ENCODE results near the gene CENPL.
"Not testable (repeated sequence)": the region's sequence is repeated elsewhere in the genome, so short reads cannot be mapped to it uniquely, and the experiment has no call there.

CENPL gene

DNA sequence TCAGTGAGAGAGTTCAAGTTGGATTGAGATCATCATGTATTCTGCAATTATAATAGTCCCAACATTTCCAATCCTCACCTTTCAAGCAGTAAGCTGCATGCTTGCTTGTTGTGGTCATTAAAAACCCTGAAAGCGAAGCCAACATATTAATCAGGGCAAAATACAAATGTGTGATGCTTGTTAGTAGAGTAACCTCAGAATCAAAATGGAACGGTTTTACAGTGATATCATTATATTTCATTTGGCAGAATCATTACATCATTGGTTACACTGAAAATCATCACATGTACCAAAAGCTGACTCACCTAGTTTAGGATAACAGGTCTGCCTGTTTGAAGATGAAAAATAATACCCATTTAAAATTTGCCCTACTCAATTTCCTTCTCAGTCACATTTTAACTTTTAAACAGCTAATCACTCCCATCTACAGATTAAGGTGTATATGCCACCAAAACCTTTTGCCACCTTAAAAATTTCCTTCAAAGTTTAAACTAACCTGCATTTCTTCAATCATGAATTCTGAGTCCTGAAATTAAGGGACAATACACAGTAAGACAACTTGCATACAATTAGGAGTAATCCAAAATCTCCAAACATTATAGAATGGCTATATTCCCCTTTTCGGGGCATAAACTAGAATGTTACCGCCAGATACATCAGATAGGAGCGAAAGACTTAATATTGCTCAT, 39.6 kb upstream of the CENPL start:
- CTCF ChIA-PET = no interaction called here
- POLR2A ChIA-PET (ENCODE audit: low non-redundant PET) = no interaction called here
- H3K27ac ChIP-seq = peak overlapping the region; percentile 71
- DNase-seq (ENCODE audit: low spot score) = no peak
- no peak for TF ChIP-seq CTCF (conservative IDR thresholded peaks at IDR 0.05; ENCODE audit: low read depth)

GRCh38 chr1:173863224-173864161, 38.8 kb upstream of the CENPL start:
- no peak for TF ChIP-seq CTCF (conservative IDR thresholded peaks at IDR 0.05; ENCODE audit: low read depth)
- no peak for DNase-seq (ENCODE audit: low spot score)
- POLR2A ChIA-PET (ENCODE audit: low non-redundant PET) = no interaction called here
- CTCF ChIA-PET = interaction anchor here (0.6 kb wide), 2 partner anchors 117 to 1121 kb away, joined by 3 read pairs; no protein-coding TSS in a partner anchor
- peak overlapping the region; percentile 73 for H3K27ac ChIP-seq

GRCh38 chr1:173862769-173863223, 38.1 kb upstream of the CENPL start:
- peak overlapping the region; percentile 73 for H3K27ac ChIP-seq
- no peak for TF ChIP-seq CTCF (conservative IDR thresholded peaks at IDR 0.05; ENCODE audit: low read depth)
- DNase-seq (ENCODE audit: low spot score) = peak; percentile 28
- CTCF ChIA-PET = interaction anchor here (0.6 kb wide), 2 partner anchors 116 to 1121 kb away, joined by 3 read pairs; no protein-coding TSS in a partner anchor
- POLR2A ChIA-PET (ENCODE audit: low non-redundant PET) = interaction anchor here (0.7 kb wide), 1 partner anchor 21 kb away, joined by 3 read pairs; no protein-coding TSS in a partner anchor

DNA sequence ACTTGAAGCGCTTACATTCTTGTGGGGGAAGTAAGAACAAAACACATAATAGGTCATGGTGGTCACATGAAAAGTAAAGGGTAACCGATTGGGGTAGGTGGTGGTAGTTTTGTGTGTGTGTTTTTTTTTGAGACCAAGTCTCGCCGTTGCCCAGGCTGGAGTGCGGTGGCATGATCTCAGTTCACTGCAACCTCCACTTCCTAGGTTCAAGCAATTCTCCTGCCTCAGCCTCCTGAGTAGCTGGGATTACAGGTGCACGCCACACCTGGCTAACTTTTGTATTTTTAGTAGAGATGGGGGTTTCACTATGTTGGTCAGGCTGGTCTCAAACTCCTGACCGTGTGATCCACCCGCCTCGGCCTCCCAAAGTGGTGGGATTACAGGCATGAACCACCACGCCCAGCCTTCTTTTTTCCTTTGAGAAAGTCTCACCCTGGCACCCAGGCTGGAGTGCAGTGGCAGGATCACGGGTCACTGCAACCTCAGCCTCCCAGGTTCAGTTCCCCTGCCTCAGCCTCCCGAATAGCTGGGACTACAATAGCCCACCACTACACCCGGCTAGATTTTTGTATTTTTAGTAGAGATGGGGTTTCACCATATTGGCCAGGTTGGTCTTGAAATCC, 37.6 kb upstream of the CENPL start:
- POLR2A ChIA-PET (ENCODE audit: low non-redundant PET) = interaction anchor here (0.7 kb wide), 1 partner anchor 21 kb away, joined by 3 read pairs; no protein-coding TSS in a partner anchor

DNA sequence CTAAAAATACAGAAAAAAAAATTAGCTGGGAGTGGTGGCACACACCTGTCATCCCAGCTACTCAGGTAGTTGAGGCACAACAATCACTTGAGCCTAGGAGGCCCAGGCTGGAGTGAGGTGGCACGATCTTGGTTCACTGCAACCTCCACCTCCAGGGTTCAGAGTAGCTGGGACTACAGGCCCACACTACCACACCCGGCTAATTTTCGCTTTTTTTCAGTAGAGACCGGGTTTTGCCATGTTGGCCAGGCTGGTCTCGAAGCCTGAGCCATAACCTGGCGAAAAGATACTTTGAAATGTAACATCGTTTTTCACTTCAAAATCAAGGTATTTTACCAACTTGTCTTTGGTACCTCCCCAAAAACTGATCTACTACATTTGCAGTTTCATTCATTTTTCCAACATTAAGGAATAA, 37.1 kb upstream of the CENPL start:
- no peak for DNase-seq (ENCODE audit: low spot score)
- ChIA-PET CTCF (no interaction called here), POLR2A (ENCODE audit: low non-redundant PET) (no interaction called here)
- no peak for TF ChIP-seq CTCF (conservative IDR thresholded peaks at IDR 0.05; ENCODE audit: low read depth)
- H3K27ac ChIP-seq = peak overlapping the region; percentile 73

More for the DNA sequence above, 37.6 kb upstream of the CENPL start:
- DNase-seq (ENCODE audit: low spot score) = not testable (repeated sequence)
- peak overlapping the region; percentile 73 for H3K27ac ChIP-seq
- CTCF ChIA-PET = interaction anchor here (0.6 kb wide), 1 partner anchor 116 kb away, joined by 3 read pairs; no protein-coding TSS in a partner anchor

- no peak for DNase-seq (ENCODE audit: low spot score)
- TF ChIP-seq CTCF (conservative IDR thresholded peaks at IDR 0.05; ENCODE audit: low read depth) = no peak
- ChIA-PET CTCF (no interaction called here), POLR2A (ENCODE audit: low non-redundant PET) (no interaction called here)
- H3K27ac ChIP-seq = no peak overlapping the region
Measured at GRCh38 chr1:173860065-173860464, 35.4 kb upstream of the CENPL start.

DNA sequence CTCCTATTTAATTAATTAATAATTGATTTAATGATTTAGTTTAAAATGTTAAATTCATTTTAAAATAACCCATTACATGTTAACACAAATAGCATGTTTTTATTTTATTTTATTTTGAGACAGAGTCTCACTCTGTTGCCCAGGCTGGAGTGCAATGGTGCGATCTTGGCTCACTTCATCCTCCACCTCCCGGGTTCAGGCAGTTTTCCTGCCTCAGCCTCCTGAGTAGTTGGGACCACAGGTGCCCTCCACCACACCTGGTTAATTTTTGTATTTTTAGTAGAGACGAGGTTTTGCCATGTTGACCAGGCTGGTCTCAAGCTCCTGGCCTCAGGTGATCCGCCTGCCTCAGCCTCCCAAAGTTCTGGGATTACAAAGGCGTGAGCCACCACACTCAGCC, 34.9 kb upstream of the CENPL start:
- H3K27ac ChIP-seq; POLR2A ChIA-PET (ENCODE audit: low non-redundant PET); DNase-seq (ENCODE audit: low spot score); CTCF ChIA-PET: not testable (repeated sequence)

Data from RWPE1 (cell line).